Measurements from ENCODE around the gene ACP4. TPM values are rescaled to one million over a fixed set of nuclear protein-coding genes. Genes with fewer than 3 reads are reported as not detected.

Gene ACP4
- total RNA-seq, 1 experiment from 2014 or later, result not detected

- Mint-ChIP-seq H3K4me1 (ENCODE audit: insufficient read depth, unreplicated experiment) (no peaks in the 10 kb centered on the region), H3K27me3 (ENCODE audit: insufficient read depth, unreplicated experiment) (peaks cover 24% of the 10 kb centered on the region), H3K4me3 (ENCODE audit: unreplicated experiment) (no peak overlapping the region), H3K36me3 (ENCODE audit: insufficient read depth, unreplicated experiment) (no peaks in the 10 kb centered on the region), H3K9me3 (ENCODE audit: unreplicated experiment) (peaks cover 14% of the 10 kb centered on the region), H3K27ac (ENCODE audit: low read depth, unreplicated experiment) (no peak overlapping the region)
- intact Hi-C loops (cut with micrococcal nuclease), result no loop called here
- no peak for TF ChIP-seq CTCF (IDR thresholded peaks at IDR 0.05; ENCODE audit: unreplicated experiment)
- no peak for DNase-seq (ENCODE audit: unreplicated experiment)
- ChIA-PET CTCF (interaction anchor here (0.7 to 1.2 kb wide), 2 partner anchors 85 to 184 kb away, joined by 4 to 5 read pairs; no protein-coding TSS in a partner anchor), POLR2A (no interaction called here)
- no TSS peak for BruUV-seq (replicated peaks)
Measured at GRCh38 chr19:50837300-50837699, 47.1 kb downstream of the ACP4 start.

DNA sequence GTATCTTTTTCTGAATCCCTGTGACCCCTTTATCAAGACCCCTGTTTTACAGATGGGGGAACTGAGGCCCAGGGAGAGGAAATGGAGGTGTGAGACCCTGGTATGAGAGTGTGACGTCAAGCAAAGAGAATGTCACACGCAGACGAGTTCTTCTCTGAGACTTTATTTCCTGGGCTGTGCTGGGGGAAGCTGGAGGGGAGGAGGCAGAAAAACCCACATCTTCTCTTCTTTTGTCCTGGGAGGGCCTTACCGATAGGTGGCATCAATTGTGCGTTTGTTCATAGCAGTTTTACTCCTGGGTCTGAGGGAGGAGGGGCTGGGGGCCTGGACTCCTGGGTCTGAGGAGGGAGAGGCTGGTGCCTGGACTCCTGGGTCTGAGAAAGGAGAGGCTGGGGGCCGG is 48.0 kb downstream of the ACP4 start:
- no peak overlapping the region for H3K4me3 Mint-ChIP-seq (ENCODE audit: unreplicated experiment)
- no peaks in the 10 kb centered on the region for H3K36me3 Mint-ChIP-seq (ENCODE audit: insufficient read depth, unreplicated experiment)
- BruUV-seq (replicated peaks), result no TSS peak
- H3K27ac Mint-ChIP-seq (ENCODE audit: low read depth, unreplicated experiment), result no peak overlapping the region
- peaks cover 21% of the 10 kb centered on the region for H3K27me3 Mint-ChIP-seq (ENCODE audit: insufficient read depth, unreplicated experiment)
- TF ChIP-seq CTCF (IDR thresholded peaks at IDR 0.05; ENCODE audit: unreplicated experiment), result peak; percentile 11
- intact Hi-C loops (cut with micrococcal nuclease), result no loop called here
- ChIA-PET POLR2A (no interaction called here), CTCF (no interaction called here)
- peaks cover 7% of the 10 kb centered on the region for H3K9me3 Mint-ChIP-seq (ENCODE audit: unreplicated experiment)
- DNase-seq (ENCODE audit: unreplicated experiment), result no peak
- H3K4me1 Mint-ChIP-seq (ENCODE audit: insufficient read depth, unreplicated experiment), result no peaks in the 10 kb centered on the region

DNA sequence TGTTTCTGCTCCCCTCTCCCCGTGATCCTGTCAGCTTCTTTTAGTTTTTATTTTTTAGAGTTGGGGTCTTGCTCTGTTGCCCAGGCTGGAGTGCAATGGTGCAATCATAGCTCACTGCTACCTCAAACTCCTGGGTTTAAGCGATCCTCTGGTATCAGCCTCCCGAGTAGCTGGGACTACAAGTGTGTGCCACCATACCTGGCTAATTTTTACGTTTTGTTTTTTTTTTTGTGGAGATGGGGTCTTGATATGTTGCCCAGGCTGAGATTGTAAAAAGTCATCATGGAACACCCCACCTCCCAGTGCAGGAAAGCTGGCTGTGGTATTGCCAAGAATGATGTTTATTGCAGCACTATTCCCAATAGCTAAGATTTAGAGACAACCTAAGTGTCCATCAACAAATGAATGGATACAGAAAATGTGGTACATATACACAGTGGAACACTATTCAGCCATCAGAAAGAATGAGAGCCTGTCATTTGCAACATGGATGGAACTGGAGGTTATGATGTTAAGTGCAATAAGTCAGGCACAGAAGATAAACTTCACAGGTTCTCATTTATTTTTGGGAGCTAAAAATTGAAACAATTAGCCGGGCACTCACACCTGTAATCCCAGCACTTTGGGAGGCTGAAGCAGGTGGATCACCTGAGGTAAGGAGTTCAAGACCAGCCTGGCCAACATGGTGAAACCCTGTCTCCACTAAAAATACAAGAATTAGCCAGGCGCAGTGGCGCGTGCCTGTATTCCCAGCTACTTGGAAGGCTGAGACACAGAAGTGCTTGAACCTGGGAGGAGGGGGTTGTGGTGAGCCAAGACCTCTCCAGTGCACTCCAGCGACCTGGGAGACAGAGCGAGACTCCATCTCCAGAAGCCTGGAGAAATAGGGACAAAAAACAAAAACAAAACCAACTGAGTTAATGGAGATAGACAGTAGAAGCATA is 49.8 kb downstream of the ACP4 start:
- H3K9me3 Mint-ChIP-seq (ENCODE audit: unreplicated experiment), result peaks cover 7% of the 10 kb centered on the region
- BruUV-seq (replicated peaks), result no TSS peak
- DNase-seq (ENCODE audit: unreplicated experiment), result no peak
- H3K4me3 Mint-ChIP-seq (ENCODE audit: unreplicated experiment), result no peak overlapping the region
- intact Hi-C loops (cut with micrococcal nuclease), result no loop called here
- TF ChIP-seq CTCF (IDR thresholded peaks at IDR 0.05; ENCODE audit: unreplicated experiment), result no peak
- H3K27me3 Mint-ChIP-seq (ENCODE audit: insufficient read depth, unreplicated experiment), result peaks cover 36% of the 10 kb centered on the region
- ChIA-PET CTCF (interaction anchor here (0.6 to 1.2 kb wide), 5 partner anchors 29 to 330 kb away, joined by 3 to 6 read pairs (median 4); no protein-coding TSS in a partner anchor), POLR2A (interaction anchor here (0.7 kb wide), 1 partner anchor 10 kb away, joined by 3 read pairs; no protein-coding TSS in a partner anchor)
- H3K36me3 Mint-ChIP-seq (ENCODE audit: insufficient read depth, unreplicated experiment), result no peaks in the 10 kb centered on the region
- H3K27ac Mint-ChIP-seq (ENCODE audit: low read depth, unreplicated experiment), result no peak overlapping the region
- H3K4me1 Mint-ChIP-seq (ENCODE audit: insufficient read depth, unreplicated experiment), result no peaks in the 10 kb centered on the region

DNA sequence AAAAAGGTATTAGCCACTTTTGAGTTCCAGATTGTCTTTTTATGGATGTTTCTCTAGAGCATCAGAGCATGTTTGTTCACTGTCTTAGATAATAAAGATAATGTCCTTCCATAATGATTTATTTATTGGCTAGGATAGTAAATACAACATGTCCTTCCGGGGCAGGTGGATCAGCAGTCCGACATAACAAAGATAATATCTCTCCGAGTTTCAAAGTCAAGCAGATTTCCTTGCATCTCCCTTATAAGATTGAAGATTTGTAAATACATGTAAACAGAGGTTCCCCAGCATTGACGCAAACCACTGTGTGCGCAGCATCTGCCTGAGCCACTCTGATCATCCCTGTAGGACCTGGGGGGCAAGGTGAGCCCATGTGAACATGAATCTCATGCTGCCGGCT is 51.9 kb downstream of the ACP4 start:
- BruUV-seq (replicated peaks), result no TSS peak
- H3K36me3 Mint-ChIP-seq (ENCODE audit: insufficient read depth, unreplicated experiment), result no peaks in the 10 kb centered on the region
- peaks cover 7% of the 10 kb centered on the region for H3K9me3 Mint-ChIP-seq (ENCODE audit: unreplicated experiment)
- DNase-seq (ENCODE audit: unreplicated experiment), result no peak
- no peak overlapping the region for H3K4me3 Mint-ChIP-seq (ENCODE audit: unreplicated experiment)
- intact Hi-C loops (cut with micrococcal nuclease), result no loop called here
- no peaks in the 10 kb centered on the region for H3K4me1 Mint-ChIP-seq (ENCODE audit: insufficient read depth, unreplicated experiment)
- TF ChIP-seq CTCF (IDR thresholded peaks at IDR 0.05; ENCODE audit: unreplicated experiment), result no peak
- H3K27ac Mint-ChIP-seq (ENCODE audit: low read depth, unreplicated experiment), result no peak overlapping the region
- POLR2A ChIA-PET, result no interaction called here
- CTCF ChIA-PET, result no interaction called here
- H3K27me3 Mint-ChIP-seq (ENCODE audit: insufficient read depth, unreplicated experiment), result peaks cover 43% of the 10 kb centered on the region

All from MCF 10A (cell line).